ENCODE results near the gene C12orf56.

DNA sequence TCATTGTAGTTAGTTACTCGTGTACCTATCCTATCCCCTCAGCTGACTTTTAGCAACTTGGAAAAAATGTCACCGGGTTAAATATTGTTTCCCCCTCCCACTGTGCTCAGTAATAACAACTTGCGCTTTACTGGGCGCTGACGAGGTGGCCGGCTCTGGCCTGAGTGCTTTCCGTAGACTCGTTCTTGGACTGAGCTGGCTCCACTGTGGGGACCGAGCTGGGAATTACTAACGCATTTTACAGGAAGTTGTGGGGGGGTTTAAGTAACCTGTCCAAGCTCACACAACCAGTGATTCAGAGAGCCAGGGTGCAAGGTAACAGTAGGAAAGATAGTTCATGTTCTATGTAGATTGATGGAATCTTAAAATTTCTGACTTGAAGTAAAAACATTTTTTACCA lies 86.0 kb downstream of the C12orf56 start:
- TF ChIP-seq, protein P1, sequence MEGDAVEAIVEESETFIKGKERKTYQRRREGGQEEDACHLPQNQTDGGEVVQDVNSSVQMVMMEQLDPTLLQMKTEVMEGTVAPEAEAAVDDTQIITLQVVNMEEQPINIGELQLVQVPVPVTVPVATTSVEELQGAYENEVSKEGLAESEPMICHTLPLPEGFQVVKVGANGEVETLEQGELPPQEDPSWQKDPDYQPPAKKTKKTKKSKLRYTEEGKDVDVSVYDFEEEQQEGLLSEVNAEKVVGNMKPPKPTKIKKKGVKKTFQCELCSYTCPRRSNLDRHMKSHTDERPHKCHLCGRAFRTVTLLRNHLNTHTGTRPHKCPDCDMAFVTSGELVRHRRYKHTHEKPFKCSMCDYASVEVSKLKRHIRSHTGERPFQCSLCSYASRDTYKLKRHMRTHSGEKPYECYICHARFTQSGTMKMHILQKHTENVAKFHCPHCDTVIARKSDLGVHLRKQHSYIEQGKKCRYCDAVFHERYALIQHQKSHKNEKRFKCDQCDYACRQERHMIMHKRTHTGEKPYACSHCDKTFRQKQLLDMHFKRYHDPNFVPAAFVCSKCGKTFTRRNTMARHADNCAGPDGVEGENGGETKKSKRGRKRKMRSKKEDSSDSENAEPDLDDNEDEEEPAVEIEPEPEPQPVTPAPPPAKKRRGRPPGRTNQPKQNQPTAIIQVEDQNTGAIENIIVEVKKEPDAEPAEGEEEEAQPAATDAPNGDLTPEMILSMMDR (IDR thresholded peaks at IDR 0.05 in 2 of 3, conservative IDR thresholded peaks at IDR 0.05 in 1 of 3; ENCODE audit: borderline replicate concordance in 1 of 3, insufficient read depth in 1 of 3, low read depth in 2 of 3, low read length in 2 of 3) = no peak
- TF ChIP-seq SIN3A (IDR thresholded peaks at IDR 0.05; ENCODE audit: low read depth) (no peak), EZH2 (IDR thresholded peaks at IDR 0.05) (no peak), EZH2phosphoT487 (IDR thresholded peaks at IDR 0.05; ENCODE audit: borderline replicate concordance) (no peak)
- TF ChIP-seq, protein P2, sequence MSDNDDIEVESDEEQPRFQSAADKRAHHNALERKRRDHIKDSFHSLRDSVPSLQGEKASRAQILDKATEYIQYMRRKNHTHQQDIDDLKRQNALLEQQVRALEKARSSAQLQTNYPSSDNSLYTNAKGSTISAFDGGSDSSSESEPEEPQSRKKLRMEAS (IDR thresholded peaks at IDR 0.05) = no peak
- TF ChIP-seq, protein P3, sequence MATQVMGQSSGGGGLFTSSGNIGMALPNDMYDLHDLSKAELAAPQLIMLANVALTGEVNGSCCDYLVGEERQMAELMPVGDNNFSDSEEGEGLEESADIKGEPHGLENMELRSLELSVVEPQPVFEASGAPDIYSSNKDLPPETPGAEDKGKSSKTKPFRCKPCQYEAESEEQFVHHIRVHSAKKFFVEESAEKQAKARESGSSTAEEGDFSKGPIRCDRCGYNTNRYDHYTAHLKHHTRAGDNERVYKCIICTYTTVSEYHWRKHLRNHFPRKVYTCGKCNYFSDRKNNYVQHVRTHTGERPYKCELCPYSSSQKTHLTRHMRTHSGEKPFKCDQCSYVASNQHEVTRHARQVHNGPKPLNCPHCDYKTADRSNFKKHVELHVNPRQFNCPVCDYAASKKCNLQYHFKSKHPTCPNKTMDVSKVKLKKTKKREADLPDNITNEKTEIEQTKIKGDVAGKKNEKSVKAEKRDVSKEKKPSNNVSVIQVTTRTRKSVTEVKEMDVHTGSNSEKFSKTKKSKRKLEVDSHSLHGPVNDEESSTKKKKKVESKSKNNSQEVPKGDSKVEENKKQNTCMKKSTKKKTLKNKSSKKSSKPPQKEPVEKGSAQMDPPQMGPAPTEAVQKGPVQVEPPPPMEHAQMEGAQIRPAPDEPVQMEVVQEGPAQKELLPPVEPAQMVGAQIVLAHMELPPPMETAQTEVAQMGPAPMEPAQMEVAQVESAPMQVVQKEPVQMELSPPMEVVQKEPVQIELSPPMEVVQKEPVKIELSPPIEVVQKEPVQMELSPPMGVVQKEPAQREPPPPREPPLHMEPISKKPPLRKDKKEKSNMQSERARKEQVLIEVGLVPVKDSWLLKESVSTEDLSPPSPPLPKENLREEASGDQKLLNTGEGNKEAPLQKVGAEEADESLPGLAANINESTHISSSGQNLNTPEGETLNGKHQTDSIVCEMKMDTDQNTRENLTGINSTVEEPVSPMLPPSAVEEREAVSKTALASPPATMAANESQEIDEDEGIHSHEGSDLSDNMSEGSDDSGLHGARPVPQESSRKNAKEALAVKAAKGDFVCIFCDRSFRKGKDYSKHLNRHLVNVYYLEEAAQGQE (IDR thresholded peaks at IDR 0.05; ENCODE audit: low read depth) = no peak
